ENCODE measurements around the gene THSD8.

DNA sequence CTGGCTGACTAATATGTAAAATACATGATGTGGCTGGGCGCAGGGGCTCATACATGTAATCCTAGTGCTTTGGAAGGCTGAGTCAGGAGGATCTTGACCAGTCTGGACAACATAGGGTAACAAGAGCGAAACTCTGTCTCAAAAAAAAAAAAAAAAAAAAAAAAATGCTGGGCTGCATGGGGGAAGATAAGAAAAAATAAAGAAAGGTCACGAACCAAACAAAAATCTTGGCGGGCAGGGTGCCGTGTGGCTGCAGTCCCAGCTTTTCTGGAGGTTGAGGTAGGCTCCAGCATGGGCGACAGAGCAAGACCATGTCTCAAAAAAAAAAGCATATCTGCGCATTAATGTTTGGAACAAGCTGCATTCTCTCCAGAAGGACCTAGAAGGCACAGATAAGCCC is 13.2 kb downstream of the THSD8 start:
- TF ChIP-seq CTCF (IDR thresholded peaks at IDR 0.05) (no peak), EZH2 (IDR thresholded peaks at IDR 0.05) (no peak), EZH2phosphoT487 (IDR thresholded peaks at IDR 0.05) (no peak)
